ENCODE results near the gene DIP2A.
A peak's percentile ranks its signal among the peaks of the same experiment; 100 is the strongest.
"Not testable (repeated sequence)": the region's sequence is repeated elsewhere in the genome, so short reads cannot be mapped to it uniquely, and the experiment has no call there.

Gene DIP2A

DNA sequence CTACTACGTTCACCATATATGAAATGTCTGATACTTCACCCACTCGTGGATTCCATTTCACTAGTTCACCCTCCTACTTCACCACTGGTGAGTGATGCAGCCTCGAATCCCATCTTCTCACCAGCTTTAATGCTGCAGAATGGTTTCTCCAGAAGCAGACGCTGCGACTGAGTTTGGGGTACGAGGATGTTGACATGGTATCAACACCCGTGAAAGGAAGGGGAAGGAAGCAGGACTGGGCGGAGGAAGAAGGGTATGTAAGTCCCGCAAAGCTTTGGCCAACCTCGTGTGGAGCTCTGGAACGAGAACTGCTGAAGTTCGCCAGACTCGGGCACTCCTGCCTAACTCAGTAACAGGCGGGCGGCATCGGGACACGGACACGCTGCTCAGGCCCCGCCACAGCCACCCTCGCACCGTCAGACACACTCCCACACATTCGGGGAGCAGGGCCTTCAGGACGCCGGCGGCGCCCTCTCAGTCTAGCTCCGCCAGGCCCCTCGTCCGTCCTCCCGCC, 833 bp upstream of the DIP2A start:
- H3K4me1 Mint-ChIP-seq, result peaks cover 34% of the 10 kb centered on the region
- no peak for TF ChIP-seq CTCF (IDR thresholded peaks at IDR 0.05)

DNA sequence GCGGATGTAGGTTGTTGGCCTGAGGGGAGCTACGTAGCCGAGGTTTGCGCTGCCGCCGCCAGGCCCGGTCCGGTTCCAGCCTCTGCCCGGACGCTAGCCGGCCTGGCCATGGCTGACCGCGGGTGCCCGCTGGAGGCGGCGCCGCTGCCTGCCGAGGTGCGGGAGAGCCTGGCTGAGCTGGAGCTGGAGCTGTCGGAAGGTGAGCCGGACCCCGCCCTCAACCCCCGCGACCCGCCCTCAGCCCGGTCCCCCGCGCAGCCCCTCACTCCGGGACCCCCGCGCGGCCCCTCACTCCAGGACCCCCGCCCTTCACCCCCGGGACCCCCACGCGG, 299 bp downstream of the DIP2A start:
- DNase-seq, result no peak
- peaks cover 31% of the 10 kb centered on the region for H3K36me3 Mint-ChIP-seq (ENCODE audit: low read depth)
- TF ChIP-seq CTCF (IDR thresholded peaks at IDR 0.05), result no peak
- peaks cover 34% of the 10 kb centered on the region for H3K4me1 Mint-ChIP-seq
- no peak overlapping the region for H3K27ac Mint-ChIP-seq
- H3K9me3 Mint-ChIP-seq, result no peaks in the 10 kb centered on the region
- no peaks in the 10 kb centered on the region for H3K27me3 Mint-ChIP-seq (ENCODE audit: low read depth, poor library complexity)
- H3K4me3 Mint-ChIP-seq, result peak overlapping the region; percentile 88

More for the DNA sequence above, 833 bp upstream of the DIP2A start:
- peak overlapping the region; percentile 99 for H3K27ac Mint-ChIP-seq
- peak; percentile 64 for DNase-seq
- H3K9me3 Mint-ChIP-seq, result no peaks in the 10 kb centered on the region
- peaks cover 30% of the 10 kb centered on the region for H3K36me3 Mint-ChIP-seq (ENCODE audit: low read depth)
- H3K4me3 Mint-ChIP-seq, result peak overlapping the region; percentile 89
- no peaks in the 10 kb centered on the region for H3K27me3 Mint-ChIP-seq (ENCODE audit: low read depth, poor library complexity)

GRCh38 chr21:46459356-46460112, 843 bp downstream of the DIP2A start:
- peaks cover 35% of the 10 kb centered on the region for H3K36me3 Mint-ChIP-seq (ENCODE audit: low read depth)

GRCh38 chr21:46461909-46462308, 3.2 kb downstream of the DIP2A start:
- TF ChIP-seq CTCF (IDR thresholded peaks at IDR 0.05), result no peak
- Mint-ChIP-seq H3K4me3 (no peak overlapping the region), H3K4me1 (peaks cover 17% of the 10 kb centered on the region), H3K27me3 (ENCODE audit: low read depth, poor library complexity) (no peaks in the 10 kb centered on the region), H3K9me3 (no peaks in the 10 kb centered on the region), H3K36me3 (ENCODE audit: low read depth) (peaks cover 27% of the 10 kb centered on the region), H3K27ac (no peak overlapping the region)
- DNase-seq, result no peak

More at GRCh38 chr21:46459356-46460112, 843 bp downstream of the DIP2A start:
- TF ChIP-seq CTCF (IDR thresholded peaks at IDR 0.05), result no peak
- Mint-ChIP-seq H3K27me3 (ENCODE audit: low read depth, poor library complexity) (no peaks in the 10 kb centered on the region), H3K27ac (no peak overlapping the region), H3K9me3 (no peaks in the 10 kb centered on the region), H3K4me1 (peaks cover 34% of the 10 kb centered on the region), H3K4me3 (peak overlapping the region; percentile 88)
- DNase-seq, result peak; percentile 32

DNA sequence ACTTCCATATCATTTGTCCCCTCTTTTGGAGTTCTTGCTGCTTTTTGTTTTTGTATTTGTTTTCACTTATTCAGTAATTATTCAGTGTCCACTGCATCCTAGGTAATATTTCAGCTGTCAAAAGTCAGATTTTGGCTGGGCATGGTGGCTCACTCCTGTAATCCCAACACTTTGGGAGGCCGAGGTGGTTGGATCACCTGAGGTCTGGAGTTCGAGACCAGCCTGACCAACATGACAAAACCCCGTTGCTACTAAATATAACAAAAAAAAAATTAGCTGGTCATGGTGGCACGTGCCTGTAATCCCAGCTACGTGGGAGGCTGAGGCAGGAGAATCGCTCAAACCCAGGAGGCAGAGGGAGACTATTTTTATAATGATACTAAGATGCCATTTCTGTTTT, 6.5 kb downstream of the DIP2A start:
- H3K4me3 Mint-ChIP-seq; DNase-seq; H3K27ac Mint-ChIP-seq; H3K27me3 Mint-ChIP-seq (ENCODE audit: low read depth, poor library complexity); H3K9me3 Mint-ChIP-seq: not testable (repeated sequence)
- peaks cover 39% of the 10 kb centered on the region for H3K36me3 Mint-ChIP-seq (ENCODE audit: low read depth)
- H3K4me1 Mint-ChIP-seq, result peaks cover 32% of the 10 kb centered on the region

- peaks cover 30% of the 10 kb centered on the region for H3K4me1 Mint-ChIP-seq
- TF ChIP-seq CTCF (IDR thresholded peaks at IDR 0.05), result no peak
- H3K36me3 Mint-ChIP-seq (ENCODE audit: low read depth), result peaks cover 39% of the 10 kb centered on the region
- H3K9me3 Mint-ChIP-seq, result no peaks in the 10 kb centered on the region
- peaks cover 4% of the 10 kb centered on the region for H3K27me3 Mint-ChIP-seq (ENCODE audit: low read depth, poor library complexity)
- H3K27ac Mint-ChIP-seq, result no peak overlapping the region
- no peak for DNase-seq
- H3K4me3 Mint-ChIP-seq, result no peak overlapping the region
Measured at GRCh38 chr21:46465651-46466050, 7.0 kb downstream of the DIP2A start.

Data from nephron progenitor cell (in vitro differentiated cells).